ENCODE results near the gene XCR1. TPM values are rescaled to one million over a fixed set of nuclear protein-coding genes. Genes with fewer than 3 reads are reported as not detected.
"Not testable (repeated sequence)": the region's sequence is repeated elsewhere in the genome, so short reads cannot be mapped to it uniquely, and the experiment has no call there.

XCR1 gene
- total RNA-seq, 1 donor from 2014 or later = not detected

DNA sequence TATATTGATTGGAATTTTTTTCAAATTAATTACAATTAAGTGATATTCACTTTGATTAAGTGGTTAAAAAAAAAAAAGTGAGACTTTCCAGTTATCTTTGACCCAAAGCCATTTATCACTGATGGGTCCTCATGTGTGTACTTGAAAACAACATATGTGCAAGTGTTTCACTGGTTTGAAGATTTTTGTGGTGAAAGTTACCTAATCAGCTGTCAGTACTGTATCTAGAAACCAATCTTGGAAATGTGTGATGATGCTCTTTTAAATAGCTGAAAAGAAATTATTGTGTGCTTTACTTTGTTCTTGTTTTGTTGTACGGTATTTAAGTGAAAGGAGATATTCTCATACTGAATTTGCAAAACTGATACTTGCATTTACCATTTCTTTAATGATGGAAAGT lies 11.6 kb upstream of the XCR1 start:
- H3K27me3 Mint-ChIP-seq (ENCODE audit: low read depth) = peaks cover 27% of the 10 kb centered on the region
- DNase-seq (ENCODE audit: low spot score) = no peak
- no peaks in the 10 kb centered on the region for H3K36me3 Mint-ChIP-seq (ENCODE audit: low read depth)
- H3K27ac Mint-ChIP-seq (ENCODE audit: unreplicated experiment) = no peak overlapping the region
- TF ChIP-seq, protein P1, sequence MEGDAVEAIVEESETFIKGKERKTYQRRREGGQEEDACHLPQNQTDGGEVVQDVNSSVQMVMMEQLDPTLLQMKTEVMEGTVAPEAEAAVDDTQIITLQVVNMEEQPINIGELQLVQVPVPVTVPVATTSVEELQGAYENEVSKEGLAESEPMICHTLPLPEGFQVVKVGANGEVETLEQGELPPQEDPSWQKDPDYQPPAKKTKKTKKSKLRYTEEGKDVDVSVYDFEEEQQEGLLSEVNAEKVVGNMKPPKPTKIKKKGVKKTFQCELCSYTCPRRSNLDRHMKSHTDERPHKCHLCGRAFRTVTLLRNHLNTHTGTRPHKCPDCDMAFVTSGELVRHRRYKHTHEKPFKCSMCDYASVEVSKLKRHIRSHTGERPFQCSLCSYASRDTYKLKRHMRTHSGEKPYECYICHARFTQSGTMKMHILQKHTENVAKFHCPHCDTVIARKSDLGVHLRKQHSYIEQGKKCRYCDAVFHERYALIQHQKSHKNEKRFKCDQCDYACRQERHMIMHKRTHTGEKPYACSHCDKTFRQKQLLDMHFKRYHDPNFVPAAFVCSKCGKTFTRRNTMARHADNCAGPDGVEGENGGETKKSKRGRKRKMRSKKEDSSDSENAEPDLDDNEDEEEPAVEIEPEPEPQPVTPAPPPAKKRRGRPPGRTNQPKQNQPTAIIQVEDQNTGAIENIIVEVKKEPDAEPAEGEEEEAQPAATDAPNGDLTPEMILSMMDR (IDR thresholded peaks at IDR 0.05) = no peak
- peaks cover 4% of the 10 kb centered on the region for H3K9me3 Mint-ChIP-seq (ENCODE audit: low read depth)
- no peaks in the 10 kb centered on the region for H3K4me1 Mint-ChIP-seq (ENCODE audit: low read depth)
- H3K4me3 Mint-ChIP-seq (ENCODE audit: unreplicated experiment) = no peak overlapping the region

DNA sequence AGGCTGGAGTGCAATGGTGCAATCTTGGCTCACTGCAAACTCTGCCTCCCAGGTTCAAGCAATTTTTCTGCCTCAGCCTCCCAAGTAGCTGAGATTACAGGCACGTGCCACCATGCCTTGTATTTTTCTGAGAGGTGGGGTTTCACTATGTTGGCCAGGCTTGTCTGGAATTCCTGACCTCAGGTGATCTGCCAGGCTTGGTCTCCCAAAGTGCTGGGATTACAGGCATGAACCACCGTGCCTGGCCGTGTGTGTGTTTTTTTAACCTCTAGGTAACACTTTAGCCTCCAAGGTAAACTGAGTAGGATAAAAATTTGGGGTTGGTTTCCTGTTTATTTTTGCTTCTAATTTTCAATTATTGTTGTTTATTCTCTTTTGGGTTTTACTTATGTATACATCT lies 10.8 kb upstream of the XCR1 start:
- H3K27ac Mint-ChIP-seq (ENCODE audit: unreplicated experiment); H3K36me3 Mint-ChIP-seq (ENCODE audit: low read depth); H3K4me1 Mint-ChIP-seq (ENCODE audit: low read depth); H3K4me3 Mint-ChIP-seq (ENCODE audit: unreplicated experiment); DNase-seq (ENCODE audit: low spot score); H3K9me3 Mint-ChIP-seq (ENCODE audit: low read depth): not testable (repeated sequence)
- H3K27me3 Mint-ChIP-seq (ENCODE audit: low read depth) = peaks cover 32% of the 10 kb centered on the region

DNA sequence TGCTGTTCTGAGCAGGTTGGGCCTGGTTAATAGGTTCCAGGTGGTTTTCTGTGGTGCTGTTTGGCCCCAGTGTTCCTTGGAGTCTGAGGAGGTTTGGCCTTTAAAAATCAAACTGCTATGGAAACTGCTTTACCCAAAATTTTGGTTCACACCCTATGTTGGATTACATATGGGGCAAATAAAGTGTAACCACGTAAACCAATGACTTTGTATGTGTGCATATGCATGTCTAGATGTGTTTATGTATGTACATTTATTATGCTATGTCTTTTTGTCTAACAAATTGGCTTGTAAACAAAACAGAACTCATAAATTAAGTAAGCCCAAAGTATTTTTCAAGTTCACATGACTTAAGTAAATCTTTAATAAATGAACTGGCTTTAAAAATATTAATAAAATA lies 8.9 kb upstream of the XCR1 start:
- TF ChIP-seq, protein P1 (IDR thresholded peaks at IDR 0.05) = no peak
- Mint-ChIP-seq H3K4me1 (ENCODE audit: low read depth) (no peaks in the 10 kb centered on the region), H3K27me3 (ENCODE audit: low read depth) (peaks cover 23% of the 10 kb centered on the region), H3K9me3 (ENCODE audit: low read depth) (no peaks in the 10 kb centered on the region), H3K36me3 (ENCODE audit: low read depth) (no peaks in the 10 kb centered on the region), H3K4me3 (ENCODE audit: unreplicated experiment) (no peak overlapping the region), H3K27ac (ENCODE audit: unreplicated experiment) (no peak overlapping the region)
- DNase-seq (ENCODE audit: low spot score) = no peak

DNA sequence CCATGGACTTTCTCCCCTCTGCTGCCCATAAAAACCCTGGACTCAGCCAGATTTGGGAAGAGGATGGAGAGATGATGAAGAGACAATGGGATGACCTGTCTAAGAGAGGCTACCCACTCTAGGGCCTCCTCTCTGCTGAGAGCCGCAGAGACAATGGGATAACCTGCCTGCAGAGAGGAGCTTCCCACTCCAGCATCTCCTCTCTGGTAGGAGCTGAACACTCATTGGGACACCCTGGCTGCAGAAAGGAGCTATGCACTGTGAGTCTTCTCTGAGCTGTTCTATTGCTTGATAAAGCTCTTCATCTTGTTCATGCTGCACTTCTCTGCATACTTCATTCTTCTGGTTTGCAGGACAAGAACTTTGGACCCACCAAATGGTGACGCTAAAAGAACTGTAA lies 4.5 kb upstream of the XCR1 start:
- peaks cover 15% of the 10 kb centered on the region for H3K27me3 Mint-ChIP-seq (ENCODE audit: low read depth)
- H3K4me3 Mint-ChIP-seq (ENCODE audit: unreplicated experiment) = no peak overlapping the region
- no peak for DNase-seq (ENCODE audit: low spot score)
- peaks cover 5% of the 10 kb centered on the region for H3K9me3 Mint-ChIP-seq (ENCODE audit: low read depth)
- H3K27ac Mint-ChIP-seq (ENCODE audit: unreplicated experiment) = no peak overlapping the region
- no peaks in the 10 kb centered on the region for H3K4me1 Mint-ChIP-seq (ENCODE audit: low read depth)
- no peaks in the 10 kb centered on the region for H3K36me3 Mint-ChIP-seq (ENCODE audit: low read depth)
- TF ChIP-seq, protein P1 (IDR thresholded peaks at IDR 0.05) = no peak

DNA sequence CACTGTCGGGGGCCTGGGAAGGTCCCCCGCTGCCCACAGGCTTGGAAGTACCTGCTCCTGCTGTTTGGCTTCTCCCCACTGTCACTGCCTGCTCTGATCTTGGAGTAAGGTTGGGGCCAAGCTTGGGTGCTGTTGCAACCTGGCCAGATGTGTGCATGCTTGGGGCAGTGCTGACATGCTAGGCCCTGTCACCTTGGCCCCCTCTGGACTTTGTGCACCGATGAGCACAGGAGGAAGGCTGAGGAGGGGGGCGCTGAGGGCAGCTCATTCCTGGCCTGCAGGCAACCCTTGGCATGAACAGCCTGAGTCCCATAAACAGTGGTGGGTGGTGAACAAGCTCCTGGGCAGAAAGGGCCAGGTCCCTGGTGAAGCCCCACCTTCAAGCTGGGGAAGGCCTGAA lies 4.0 kb upstream of the XCR1 start:
- peaks cover 15% of the 10 kb centered on the region for H3K27me3 Mint-ChIP-seq (ENCODE audit: low read depth)
- peaks cover 5% of the 10 kb centered on the region for H3K9me3 Mint-ChIP-seq (ENCODE audit: low read depth)
- no peak overlapping the region for H3K4me3 Mint-ChIP-seq (ENCODE audit: unreplicated experiment)
- TF ChIP-seq, protein P1 (IDR thresholded peaks at IDR 0.05) = no peak
- no peaks in the 10 kb centered on the region for H3K4me1 Mint-ChIP-seq (ENCODE audit: low read depth)
- no peak for DNase-seq (ENCODE audit: low spot score)
- no peak overlapping the region for H3K27ac Mint-ChIP-seq (ENCODE audit: unreplicated experiment)
- H3K36me3 Mint-ChIP-seq (ENCODE audit: low read depth) = no peaks in the 10 kb centered on the region

DNA sequence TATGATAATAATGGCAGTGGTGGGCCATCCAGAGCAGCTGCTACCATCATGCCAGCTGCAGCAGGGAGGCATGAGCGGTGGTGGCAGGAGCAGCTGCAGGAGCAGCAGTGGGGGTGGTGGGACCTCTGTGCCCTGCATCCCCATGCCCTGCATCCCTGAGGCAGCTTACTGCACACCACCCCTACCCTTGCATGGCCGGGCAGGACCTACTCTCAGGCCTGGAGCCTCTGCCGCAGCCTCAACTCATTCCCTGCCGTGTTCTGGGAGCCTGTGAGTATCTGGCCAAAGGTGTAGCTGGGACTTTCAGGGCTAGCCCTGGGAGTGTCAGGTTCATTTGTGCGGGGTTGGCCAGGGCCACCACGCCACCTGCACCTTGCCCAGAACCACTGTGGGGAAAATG lies 3.3 kb upstream of the XCR1 start:
- Mint-ChIP-seq H3K4me3 (ENCODE audit: unreplicated experiment) (no peak overlapping the region), H3K4me1 (ENCODE audit: low read depth) (no peaks in the 10 kb centered on the region), H3K27ac (ENCODE audit: unreplicated experiment) (no peak overlapping the region), H3K36me3 (ENCODE audit: low read depth) (no peaks in the 10 kb centered on the region), H3K27me3 (ENCODE audit: low read depth) (peaks cover 13% of the 10 kb centered on the region), H3K9me3 (ENCODE audit: low read depth) (peaks cover 5% of the 10 kb centered on the region)
- DNase-seq (ENCODE audit: low spot score) = no peak
- TF ChIP-seq, protein P1 (IDR thresholded peaks at IDR 0.05) = no peak

Measured in chondrocyte (in vitro differentiated cells).